GM23338 (cell line): ENCODE results near the gene PIP5K1A.

Source experiments
- CREB1 ChIP-seq: fragments of 250-450 bp; sonication (Bioruptor Pico); IDR thresholded peaks from 2 replicates; pipeline ENCODE4 v1.5.0; 2020; ENCODE audit warnings: low read depth, mild to moderate bottlenecking, moderate library complexity
- EZH2 ChIP-seq: fragments of 200-600 bp; sonication (generic); IDR thresholded peaks from one replicate; pipeline ENCODE4 v1.8.0; 2017; ENCODE audit warnings: antibody characterized with exemption, mild to moderate bottlenecking, low read depth; ENCODE audit not compliant: unreplicated experiment
- EZH2phosphoT487 ChIP-seq: fragments of 200-600 bp; sonication (generic); IDR thresholded peaks from one replicate; pipeline ENCODE4 v1.8.1; 2018; ENCODE audit warnings: antibody characterized with exemption; ENCODE audit not compliant: unreplicated experiment
- POLR2AphosphoS5 ChIP-seq: IDR thresholded peaks from 2 replicates; pipeline ENCODE4 v1.6.1; 2016; ENCODE audit warnings: antibody characterized with exemption, low read depth
- TF ChIP-seq, protein P1 (sequence below), 2 experiments: fragments of 200-600 bp in 1 of 2; sonication (generic) in 1 of 2; conservative IDR thresholded peaks; 2 replicates each; pipeline versions ENCODE4 v1.5.1 to v1.6.1; 2016 to 2017; ENCODE audit warnings: antibody characterized with exemption in 2 of 2, low read depth in 2 of 2, mild to moderate bottlenecking in 2 of 2, moderate library complexity in 1 of 2

DNA sequence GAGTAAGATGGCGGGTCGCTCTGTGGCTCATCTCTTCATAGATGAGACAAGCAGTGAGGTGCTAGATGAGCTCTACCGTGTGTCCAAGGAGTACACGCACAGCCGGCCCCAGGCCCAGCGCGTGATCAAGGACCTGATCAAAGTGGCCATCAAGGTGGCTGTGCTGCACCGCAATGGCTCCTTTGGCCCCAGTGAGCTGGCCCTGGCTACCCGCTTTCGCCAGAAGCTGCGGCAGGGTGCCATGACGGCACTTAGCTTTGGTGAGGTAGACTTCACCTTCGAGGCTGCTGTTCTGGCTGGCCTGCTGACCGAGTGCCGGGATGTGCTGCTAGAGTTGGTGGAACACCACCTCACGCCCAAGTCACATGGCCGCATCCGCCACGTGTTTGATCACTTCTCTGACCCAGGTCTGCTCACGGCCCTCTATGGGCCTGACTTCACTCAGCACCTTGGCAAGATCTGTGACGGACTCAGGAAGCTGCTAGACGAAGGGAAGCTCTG, 39.6 kb upstream of the PIP5K1A start:
- no peak for TF ChIP-seq POLR2AphosphoS5
- TF ChIP-seq EZH2: no peak
- no peak for TF ChIP-seq CREB1 (CRISPR knock-in tag)
- TF ChIP-seq, protein P1, sequence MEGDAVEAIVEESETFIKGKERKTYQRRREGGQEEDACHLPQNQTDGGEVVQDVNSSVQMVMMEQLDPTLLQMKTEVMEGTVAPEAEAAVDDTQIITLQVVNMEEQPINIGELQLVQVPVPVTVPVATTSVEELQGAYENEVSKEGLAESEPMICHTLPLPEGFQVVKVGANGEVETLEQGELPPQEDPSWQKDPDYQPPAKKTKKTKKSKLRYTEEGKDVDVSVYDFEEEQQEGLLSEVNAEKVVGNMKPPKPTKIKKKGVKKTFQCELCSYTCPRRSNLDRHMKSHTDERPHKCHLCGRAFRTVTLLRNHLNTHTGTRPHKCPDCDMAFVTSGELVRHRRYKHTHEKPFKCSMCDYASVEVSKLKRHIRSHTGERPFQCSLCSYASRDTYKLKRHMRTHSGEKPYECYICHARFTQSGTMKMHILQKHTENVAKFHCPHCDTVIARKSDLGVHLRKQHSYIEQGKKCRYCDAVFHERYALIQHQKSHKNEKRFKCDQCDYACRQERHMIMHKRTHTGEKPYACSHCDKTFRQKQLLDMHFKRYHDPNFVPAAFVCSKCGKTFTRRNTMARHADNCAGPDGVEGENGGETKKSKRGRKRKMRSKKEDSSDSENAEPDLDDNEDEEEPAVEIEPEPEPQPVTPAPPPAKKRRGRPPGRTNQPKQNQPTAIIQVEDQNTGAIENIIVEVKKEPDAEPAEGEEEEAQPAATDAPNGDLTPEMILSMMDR (conservative IDR thresholded peaks at IDR 0.05; ENCODE audit: low read depth in 2 of 2): no peak
- no peak for TF ChIP-seq EZH2phosphoT487
